GM12878 (cell line): ENCODE measurements around the gene CIB2. TPM values are rescaled to one million over a fixed set of nuclear protein-coding genes. Genes with fewer than 3 reads are reported as not detected.
A peak's percentile ranks its signal among the peaks of the same experiment; 100 is the strongest.

Source experiments
- ATAC-seq: fragments of 200-7000 bp; cut with Tn5 transposase; 3 replicates; pipeline ENCODE4 v1.9.1; 2020; ENCODE audit warnings: mild to moderate bottlenecking, moderate library complexity
- BruUV-seq: library from RNA; stranded (reverse); fragments of 400-500 nt; replicated peaks from 2 replicates; lab custom pipeline; 2021; lab: Mats Ljungman, UMichigan
- CTCF ChIA-PET: fragments of 300-600 bp; sonication (Branson Sonifier 250); formaldehyde crosslinking; extraction: SDS; loops from one replicate; lab custom pipeline; 2021; ENCODE audit warnings: inconsistent platforms; lab: Yijun Ruan, JAX
- POLR2A ChIA-PET: fragments of 350-600 bp; formaldehyde crosslinking; extraction: SDS; loops from one replicate; lab custom pipeline; 2021; ENCODE audit warnings: inconsistent platforms; lab: Charles Lee
- RAD21 ChIA-PET: fragments of 300-600 bp; sonication (Branson Sonifier 250); formaldehyde crosslinking; loops from one replicate; lab custom pipeline; 2023; ENCODE audit warnings: antibody characterized with exemption; ENCODE audit not compliant: unreplicated experiment; lab: Charles Lee
- SMC1A ChIA-PET: fragments of 300-600 bp; sonication (Branson Sonifier 250); formaldehyde crosslinking; loops from one replicate; lab custom pipeline; 2023; ENCODE audit not compliant: unreplicated experiment, uncharacterized antibody; lab: Charles Lee
- DNase-seq: peaks from one replicate; pipeline ENCODE4 v3.0.0-alpha.2; 2011; ENCODE audit warnings: low read depth, low spot score
- FAIRE-seq: peaks from 3 replicates; lab custom pipeline; 2011; peaks lifted over from hg19 to GRCh38; lab: Jason Lieb, UNC
- H2AFZ ChIP-seq: 2 replicates; pipeline ENCODE4 v1.6.0; 2011; ENCODE audit warnings: low read depth, low read length, control low read depth; ENCODE audit not compliant: control insufficient read depth
- H3K27ac ChIP-seq: 2 replicates; pipeline ENCODE4 v1.5.1; 2011; ENCODE audit warnings: control low read depth; ENCODE audit not compliant: control insufficient read depth, insufficient read depth
- H3K27me3 ChIP-seq, 2 experiments: replicated peaks in 1 of 2; 2 replicates each; pipeline versions ENCODE4 v1.6.0 to v1.6.1; 2011; ENCODE audit warnings: low read length in 1 of 2; ENCODE audit not compliant: control insufficient read depth in 2 of 2, insufficient read depth in 2 of 2
- H3K36me3 ChIP-seq, 2 experiments: 2 replicates each; pipeline ENCODE4 v1.5.1; 2011; ENCODE audit warnings: low read length in 1 of 2; ENCODE audit not compliant: control insufficient read depth in 2 of 2, insufficient read depth in 2 of 2
- H3K4me1 ChIP-seq: 2 replicates; pipeline ENCODE4 v1.6.1; 2011; ENCODE audit warnings: mild to moderate bottlenecking, low read length, moderate library complexity, mixed read lengths; ENCODE audit not compliant: control insufficient read depth, insufficient read depth
- H3K4me2 ChIP-seq: 2 replicates; pipeline ENCODE4 v1.6.0; 2011; ENCODE audit warnings: control low read depth; ENCODE audit not compliant: control insufficient read depth, insufficient read depth
- H3K4me3 ChIP-seq: fragments of 200-600 bp; sonication (generic); 2 replicates; pipeline ENCODE4 v1.5.1; 2016
- H3K79me2 ChIP-seq: 2 replicates; pipeline ENCODE4 v1.6.0; 2011; ENCODE audit warnings: low read length; ENCODE audit not compliant: control insufficient read depth, insufficient read depth
- H3K9ac ChIP-seq: 2 replicates; pipeline ENCODE4 v1.8.0; 2011; ENCODE audit warnings: low read length, control low read depth, mixed read lengths; ENCODE audit not compliant: control insufficient read depth, insufficient read depth
- H3K9me3 ChIP-seq: replicated peaks from 3 replicates; pipeline ENCODE4 v1.5.1; 2011; ENCODE audit warnings: mild to moderate bottlenecking, low read length; ENCODE audit not compliant: control insufficient read depth, insufficient read depth
- H4K20me1 ChIP-seq: 2 replicates; pipeline ENCODE4 v1.6.0; 2011; ENCODE audit not compliant: control insufficient read depth, insufficient read depth
- BACH1 ChIP-seq: fragments of 450-650 bp; IDR thresholded peaks from 2 replicates; pipeline ENCODE4 v1.6.1; 2017; ENCODE audit warnings: mild to moderate bottlenecking, borderline replicate concordance
- BMI1 ChIP-seq: fragments of 450-650 bp; IDR thresholded peaks from 2 replicates; pipeline ENCODE4 v1.6.1; 2016; ENCODE audit warnings: mild to moderate bottlenecking, moderate library complexity, borderline replicate concordance
- CBX5 ChIP-seq: sonication (generic); IDR thresholded peaks from 2 replicates; pipeline ENCODE4 v1.6.1; 2016; ENCODE audit warnings: low read depth, moderate library complexity, mild to moderate bottlenecking, inconsistent platforms
- EED ChIP-seq: sonication (generic); IDR thresholded peaks from 2 replicates; pipeline ENCODE4 v1.6.1; 2016; ENCODE audit warnings: antibody characterized with exemption, low read depth
- EP300 ChIP-seq, 2 experiments: fragments of 150-350 bp in 1 of 2; IDR thresholded peaks; 2 replicates each; pipeline ENCODE4 v1.6.1; 2011 to 2012; ENCODE audit warnings: low read depth in 2 of 2, low read length in 2 of 2, borderline replicate concordance in 1 of 2, improper control_type of control experiment in 1 of 2, inconsistent platforms in 1 of 2; ENCODE audit not compliant: control insufficient read depth in 1 of 2
- IKZF1 ChIP-seq: fragments of 450-650 bp; conservative IDR thresholded peaks from 2 replicates; pipeline ENCODE4 v1.6.1; 2017; ENCODE audit warnings: antibody characterized with exemption, mild to moderate bottlenecking
- IKZF2 ChIP-seq, 2 experiments: fragments of 450-650 bp; IDR thresholded peaks; 2 replicates each; pipeline ENCODE4 v1.6.1; 2017; ENCODE audit warnings: mild to moderate bottlenecking in 2 of 2, moderate library complexity in 2 of 2
- MEF2B ChIP-seq: fragments of 450-650 bp; IDR thresholded peaks from 2 replicates; pipeline ENCODE4 v1.6.1; 2018; ENCODE audit warnings: mild to moderate bottlenecking, moderate library complexity; ENCODE audit not compliant: partially characterized antibody, poor library complexity, severe bottlenecking
- NR2F1 ChIP-seq: fragments of 450-650 bp; conservative IDR thresholded peaks from 2 replicates; pipeline ENCODE4 v1.6.1; 2017; ENCODE audit warnings: mild to moderate bottlenecking
- SRF ChIP-seq, 2 experiments: IDR thresholded peaks; 2 replicates each; pipeline ENCODE4 v1.6.1; 2011; ENCODE audit warnings: low read depth in 2 of 2, low read length in 2 of 2, mild to moderate bottlenecking in 1 of 2, moderate library complexity in 1 of 2
- ZNF217 ChIP-seq: fragments of 450-650 bp; IDR thresholded peaks from 2 replicates; pipeline ENCODE4 v1.6.1; 2017; ENCODE audit warnings: antibody characterized with exemption, mild to moderate bottlenecking
- WGBS: methylation state at CpG from one replicate; pipeline ENCODE4 v1.1.6; 2016; ENCODE audit warnings: low lambda C conversion rate; ENCODE audit not compliant: insufficient replicate concordance, insufficient coverage; ENCODE audit errors: missing lambda C conversion rate; 5-methylcytosine and 5-hydroxymethylcytosine counted together
- in situ Hi-C: fragments of 300-500 bp; cut with MboI; formaldehyde crosslinking; loops from 9 replicates; pipeline ENCODE4 v1.14.3; 2018; ENCODE audit warnings: mixed read lengths
- intact Hi-C: fragments of 100-400 bp; cut with micrococcal nuclease; formaldehyde crosslinking; loops from one replicate; pipeline ENCODE4 v1.14.2; 2022; ENCODE audit not compliant: unreplicated experiment
- polyA plus RNA-seq, 11 experiments: library from polyadenylated mRNA; depleted of rRNA in 4 of 11; unstranded in 6 of 11; stranded (reverse) in 5 of 11; fragments of >200 nt; fragmentation: Nextera tagmentation in 4 of 11; fragmentation: Illumina TruSeq in 1 of 11; extraction: Ambion mirVana in 4 of 11; extraction: Trizol in 1 of 11; gene quantifications; 1 replicate in 1 of 11; 2 replicates in 10 of 11; pipeline versions ENCODE4 v1.2.1 to v1.2.3, GENCODE V29; 2011 to 2016; ENCODE audit warnings: inconsistent platforms in 2 of 11, missing spikeins in 2 of 11, low read depth in 1 of 11
- total RNA-seq, 4 experiments: library from RNA; depleted of rRNA in 3 of 4; stranded (reverse); fragments of >200 nt in 3 of 4; fragmentation: Illumina TruSeq in 1 of 4; extraction: Trizol in 1 of 4; gene quantifications; 2 replicates each; pipeline versions ENCODE4 v1.2.1 to v1.2.3, GENCODE V29; 2013 to 2021
- TF ChIP-seq, protein P1 (sequence below), 3 experiments: IDR thresholded peaks in 2 of 3; conservative IDR thresholded peaks in 1 of 3; 2 replicates each; pipeline ENCODE4 v1.5.1; 2011; ENCODE audit warnings: low read depth in 3 of 3, low read length in 3 of 3, mild to moderate bottlenecking in 3 of 3, control low read depth in 2 of 3, moderate library complexity in 2 of 3, inconsistent platforms in 1 of 3, mixed read lengths in 1 of 3; ENCODE audit not compliant: control insufficient read depth in 2 of 3, insufficient read depth in 1 of 3; ENCODE audit errors: extremely low read depth in 1 of 3
- TF ChIP-seq, protein P2 (sequence below): fragments of 450-650 bp; IDR thresholded peaks from 2 replicates; pipeline ENCODE4 v1.6.1; 2017; ENCODE audit warnings: low read depth, mild to moderate bottlenecking, moderate library complexity
- TF ChIP-seq, protein P3 (sequence below): fragments of 150-350 bp; IDR thresholded peaks from 2 replicates; pipeline ENCODE4 v1.6.1; 2016; ENCODE audit warnings: low read depth, low read length

Gene CIB2
- total and polyA plus RNA-seq, 10 of the 15 experiments (the other 5 are each of a cell fraction or from before 2014, with no cell fraction given): 0.56 to 12.1 (median 7.1) TPM

DNA sequence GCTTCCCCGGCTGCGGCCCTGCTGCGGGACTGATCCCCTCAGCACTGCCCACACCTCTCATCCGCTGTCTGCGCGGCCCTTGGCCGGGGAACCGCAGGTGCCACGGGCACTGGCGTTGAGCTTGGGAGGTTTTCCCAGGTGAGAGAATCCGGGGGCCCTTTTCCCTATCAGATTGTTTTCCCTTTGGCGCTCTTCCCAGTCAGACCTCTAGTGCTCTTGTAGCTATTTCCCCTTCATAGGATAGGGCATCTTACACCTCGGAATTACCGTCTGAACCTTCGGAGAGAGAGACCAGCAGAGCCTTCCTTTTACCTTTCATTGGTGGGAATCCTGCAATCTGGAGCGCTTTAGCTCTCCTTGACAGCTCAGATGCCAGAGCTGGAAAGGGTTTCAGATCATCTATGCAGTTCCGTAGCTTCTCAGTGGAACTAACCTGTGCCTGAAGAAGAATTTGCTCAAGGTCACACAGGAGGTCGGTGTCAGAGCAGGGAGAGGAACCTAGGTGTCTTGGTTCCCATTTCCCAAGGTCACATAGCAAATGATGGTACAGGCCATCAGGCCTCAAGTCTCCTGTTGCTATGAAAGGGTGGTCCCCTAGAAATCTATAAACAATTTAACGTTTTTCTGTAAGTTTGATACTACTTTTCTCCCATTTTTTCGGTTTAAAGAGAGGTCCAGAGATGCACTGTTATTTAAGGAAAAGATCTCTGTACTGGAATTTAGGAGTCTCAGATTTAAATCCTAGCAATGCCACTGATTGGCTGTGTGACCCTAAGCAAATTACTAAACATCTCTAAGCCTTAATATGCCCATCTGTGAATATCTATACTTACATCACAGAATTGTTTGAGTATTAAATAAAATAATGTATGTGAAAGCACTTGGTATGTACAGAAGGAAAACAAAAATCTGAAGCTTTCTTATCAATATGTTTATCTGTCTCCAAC lies 18.8 kb upstream of the CIB2 start:
- Histone ChIP-seq H4K20me1 (no peaks in the 10 kb centered on the region), H3K79me2 (peaks cover 61% of the 10 kb centered on the region), H3K27me3 (no peaks in the 10 kb centered on the region), H3K9ac (peak overlapping the region; percentile 85), H3K9me3 (no peaks in the 10 kb centered on the region), H3K27ac (peak overlapping the region; percentile 82), H3K36me3 (peaks cover 0 to 2% of the 10 kb centered on the region in 2 experiments; a peak in 2 of 4 replicates), H3K4me3 (peak overlapping the region; percentile 85), H3K4me1 (peaks cover 13% of the 10 kb centered on the region), H2AFZ (peak overlapping the region; percentile 50), H3K4me2 (peak overlapping the region; percentile 92)
- ATAC-seq (peak; percentile 13), FAIRE-seq (no peak), DNase-seq (no peak)
- ChIA-PET RAD21 (interaction anchor here (0.6 to 7.3 kb wide), 9 partner anchors 10 to 238 kb away, joined by 3 to 53 read pairs (median 5); partner anchors contain the start of gene CIB2), CTCF (interaction anchor here (1.1 to 4.5 kb wide), 8 partner anchors 18 to 45 kb away, joined by 3 to 38 read pairs (median 5); partner anchors contain the start of gene CIB2), POLR2A (interaction anchor here (0.7 to 4.8 kb wide), 8 partner anchors 11 to 84 kb away, joined by 3 to 75 read pairs (median 6); no protein-coding TSS in a partner anchor), SMC1A (interaction anchor here (0.9 to 8.2 kb wide), 9 partner anchors 8 to 82 kb away, joined by 3 to 152 read pairs (median 3); no protein-coding TSS in a partner anchor)
- intact Hi-C loops: loop anchor here (2.0 kb wide), 2 partner anchors 17 to 19 kb away; partner anchors contain the start of gene CIB2
- 1% methylated on average over 20 of the region's 20 CpGs for WGBS
- BruUV-seq: no TSS peak
- in situ Hi-C loops: loop anchor here (25.0 kb wide), 1 partner anchor 837 kb away; no protein-coding TSS in a partner anchor
- TF ChIP-seq, protein P1, sequence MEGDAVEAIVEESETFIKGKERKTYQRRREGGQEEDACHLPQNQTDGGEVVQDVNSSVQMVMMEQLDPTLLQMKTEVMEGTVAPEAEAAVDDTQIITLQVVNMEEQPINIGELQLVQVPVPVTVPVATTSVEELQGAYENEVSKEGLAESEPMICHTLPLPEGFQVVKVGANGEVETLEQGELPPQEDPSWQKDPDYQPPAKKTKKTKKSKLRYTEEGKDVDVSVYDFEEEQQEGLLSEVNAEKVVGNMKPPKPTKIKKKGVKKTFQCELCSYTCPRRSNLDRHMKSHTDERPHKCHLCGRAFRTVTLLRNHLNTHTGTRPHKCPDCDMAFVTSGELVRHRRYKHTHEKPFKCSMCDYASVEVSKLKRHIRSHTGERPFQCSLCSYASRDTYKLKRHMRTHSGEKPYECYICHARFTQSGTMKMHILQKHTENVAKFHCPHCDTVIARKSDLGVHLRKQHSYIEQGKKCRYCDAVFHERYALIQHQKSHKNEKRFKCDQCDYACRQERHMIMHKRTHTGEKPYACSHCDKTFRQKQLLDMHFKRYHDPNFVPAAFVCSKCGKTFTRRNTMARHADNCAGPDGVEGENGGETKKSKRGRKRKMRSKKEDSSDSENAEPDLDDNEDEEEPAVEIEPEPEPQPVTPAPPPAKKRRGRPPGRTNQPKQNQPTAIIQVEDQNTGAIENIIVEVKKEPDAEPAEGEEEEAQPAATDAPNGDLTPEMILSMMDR (IDR thresholded peaks at IDR 0.05 in 2 of 3, conservative IDR thresholded peaks at IDR 0.05 in 1 of 3; ENCODE audit: control insufficient read depth in 2 of 3, extremely low read depth in 1 of 3, insufficient read depth in 1 of 3, low read depth in 3 of 3, low read length in 3 of 3): no peak
- TF ChIP-seq IKZF2 (IDR thresholded peaks at IDR 0.05): 0 out of 4 replicates have a peak, but pooled peaks have one; percentile 12 to 15
- TF ChIP-seq SRF (IDR thresholded peaks at IDR 0.05; ENCODE audit: low read depth in 2 of 2, low read length in 2 of 2): no peak
- 0 out of 2 replicates have a peak, but pooled peaks have one; percentile 39 for TF ChIP-seq EED
- no peak for TF ChIP-seq BACH1
- TF ChIP-seq, protein P2, sequence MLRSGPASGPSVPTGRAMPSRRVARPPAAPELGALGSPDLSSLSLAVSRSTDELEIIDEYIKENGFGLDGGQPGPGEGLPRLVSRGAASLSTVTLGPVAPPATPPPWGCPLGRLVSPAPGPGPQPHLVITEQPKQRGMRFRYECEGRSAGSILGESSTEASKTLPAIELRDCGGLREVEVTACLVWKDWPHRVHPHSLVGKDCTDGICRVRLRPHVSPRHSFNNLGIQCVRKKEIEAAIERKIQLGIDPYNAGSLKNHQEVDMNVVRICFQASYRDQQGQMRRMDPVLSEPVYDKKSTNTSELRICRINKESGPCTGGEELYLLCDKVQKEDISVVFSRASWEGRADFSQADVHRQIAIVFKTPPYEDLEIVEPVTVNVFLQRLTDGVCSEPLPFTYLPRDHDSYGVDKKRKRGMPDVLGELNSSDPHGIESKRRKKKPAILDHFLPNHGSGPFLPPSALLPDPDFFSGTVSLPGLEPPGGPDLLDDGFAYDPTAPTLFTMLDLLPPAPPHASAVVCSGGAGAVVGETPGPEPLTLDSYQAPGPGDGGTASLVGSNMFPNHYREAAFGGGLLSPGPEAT: peak; percentile 14; the same call in 1 of the 2 replicates
- no peak for TF ChIP-seq CBX5
- TF ChIP-seq BMI1: no peak
- no peak for TF ChIP-seq EP300 (IDR thresholded peaks at IDR 0.05; ENCODE audit: borderline replicate concordance in 1 of 2, control insufficient read depth in 1 of 2, low read depth in 2 of 2, low read length in 2 of 2)
- 0 out of 2 replicates have a peak, but pooled peaks have one; percentile 52 for TF ChIP-seq IKZF1
- TF ChIP-seq ZNF217: no peak
- peak; percentile 38 for TF ChIP-seq NR2F1
- no peak for TF ChIP-seq MEF2B
- TF ChIP-seq, protein P3, sequence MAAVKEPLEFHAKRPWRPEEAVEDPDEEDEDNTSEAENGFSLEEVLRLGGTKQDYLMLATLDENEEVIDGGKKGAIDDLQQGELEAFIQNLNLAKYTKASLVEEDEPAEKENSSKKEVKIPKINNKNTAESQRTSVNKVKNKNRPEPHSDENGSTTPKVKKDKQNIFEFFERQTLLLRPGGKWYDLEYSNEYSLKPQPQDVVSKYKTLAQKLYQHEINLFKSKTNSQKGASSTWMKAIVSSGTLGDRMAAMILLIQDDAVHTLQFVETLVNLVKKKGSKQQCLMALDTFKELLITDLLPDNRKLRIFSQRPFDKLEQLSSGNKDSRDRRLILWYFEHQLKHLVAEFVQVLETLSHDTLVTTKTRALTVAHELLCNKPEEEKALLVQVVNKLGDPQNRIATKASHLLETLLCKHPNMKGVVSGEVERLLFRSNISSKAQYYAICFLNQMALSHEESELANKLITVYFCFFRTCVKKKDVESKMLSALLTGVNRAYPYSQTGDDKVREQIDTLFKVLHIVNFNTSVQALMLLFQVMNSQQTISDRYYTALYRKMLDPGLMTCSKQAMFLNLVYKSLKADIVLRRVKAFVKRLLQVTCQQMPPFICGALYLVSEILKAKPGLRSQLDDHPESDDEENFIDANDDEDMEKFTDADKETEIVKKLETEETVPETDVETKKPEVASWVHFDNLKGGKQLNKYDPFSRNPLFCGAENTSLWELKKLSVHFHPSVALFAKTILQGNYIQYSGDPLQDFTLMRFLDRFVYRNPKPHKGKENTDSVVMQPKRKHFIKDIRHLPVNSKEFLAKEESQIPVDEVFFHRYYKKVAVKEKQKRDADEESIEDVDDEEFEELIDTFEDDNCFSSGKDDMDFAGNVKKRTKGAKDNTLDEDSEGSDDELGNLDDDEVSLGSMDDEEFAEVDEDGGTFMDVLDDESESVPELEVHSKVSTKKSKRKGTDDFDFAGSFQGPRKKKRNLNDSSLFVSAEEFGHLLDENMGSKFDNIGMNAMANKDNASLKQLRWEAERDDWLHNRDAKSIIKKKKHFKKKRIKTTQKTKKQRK: no peak
